IPS-15b (cell line): Measurements from ENCODE around the gene SEPTIN8.
A peak's percentile ranks its signal among the peaks of the same experiment; 100 is the strongest.

Source experiments
- H3K27me3 ChIP-seq: one replicate; pipeline ENCODE4 v1.6.1; 2013; ENCODE audit warnings: low read length; ENCODE audit not compliant: control insufficient read depth, insufficient read depth
- H3K36me3 ChIP-seq: one replicate; pipeline ENCODE4 v1.6.1; 2013; ENCODE audit warnings: low read length; ENCODE audit not compliant: control insufficient read depth, insufficient read depth
- H3K4me1 ChIP-seq: one replicate; pipeline ENCODE4 v1.6.1; 2013; ENCODE audit warnings: mild to moderate bottlenecking, low read length; ENCODE audit not compliant: control insufficient read depth, insufficient read depth
- H3K4me3 ChIP-seq: one replicate; pipeline ENCODE4 v1.5.1; 2013; ENCODE audit warnings: low read depth, low read length
- H3K9ac ChIP-seq: one replicate; pipeline ENCODE4 v1.6.1; 2013; ENCODE audit warnings: low read depth, mild to moderate bottlenecking, low read length
- H3K9me3 ChIP-seq: one replicate; pipeline ENCODE4 v1.6.1; 2013; ENCODE audit warnings: mild to moderate bottlenecking, low read length; ENCODE audit not compliant: control insufficient read depth, insufficient read depth

Gene SEPTIN8

DNA sequence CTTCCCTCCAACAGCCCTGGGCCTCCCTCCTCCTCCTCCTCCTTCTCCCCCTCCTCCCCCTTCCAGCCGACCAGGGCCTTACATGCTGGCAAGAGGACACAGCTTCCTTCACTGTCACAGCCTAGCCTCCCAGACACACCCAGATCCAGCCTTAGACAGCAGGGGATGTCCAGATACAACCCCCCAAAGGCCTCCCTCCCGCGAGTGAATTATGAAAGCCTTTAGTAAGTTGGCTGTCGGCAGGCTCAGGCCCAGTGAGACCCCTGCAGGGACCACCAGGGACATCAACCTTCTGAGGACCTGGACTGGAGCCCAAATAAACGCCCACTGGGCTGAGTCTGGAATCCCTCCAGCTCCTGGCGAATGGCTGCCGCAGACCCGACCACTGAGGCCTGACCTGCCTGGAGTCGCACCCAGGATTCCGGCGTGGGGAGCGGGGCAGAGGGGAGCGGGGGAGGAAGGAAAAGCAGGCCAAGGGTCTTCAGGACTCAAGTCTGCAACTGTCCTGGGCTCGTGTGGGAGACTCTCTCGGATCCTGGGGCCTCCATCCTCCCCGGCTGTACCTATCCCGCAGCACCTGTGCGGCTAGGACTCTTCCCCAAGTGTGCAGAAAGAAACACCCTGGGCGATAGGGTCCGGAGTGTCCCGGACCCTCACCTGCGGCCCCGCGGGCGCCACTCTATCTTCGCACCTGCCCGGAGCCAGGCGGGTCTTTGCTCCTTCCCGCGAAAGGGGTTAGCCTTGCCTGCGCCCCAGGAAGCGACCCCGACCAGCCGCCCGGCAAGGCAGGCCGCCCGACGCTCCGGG lies 705 bp downstream of the SEPTIN8 start:
- Histone ChIP-seq H3K4me3 (peak overlapping the region; percentile 72), H3K36me3 (no peaks in the 10 kb centered on the region), H3K4me1 (peaks cover 4% of the 10 kb centered on the region), H3K9ac (no peak overlapping the region), H3K27me3 (peaks cover 50% of the 10 kb centered on the region), H3K9me3 (no peaks in the 10 kb centered on the region)

DNA sequence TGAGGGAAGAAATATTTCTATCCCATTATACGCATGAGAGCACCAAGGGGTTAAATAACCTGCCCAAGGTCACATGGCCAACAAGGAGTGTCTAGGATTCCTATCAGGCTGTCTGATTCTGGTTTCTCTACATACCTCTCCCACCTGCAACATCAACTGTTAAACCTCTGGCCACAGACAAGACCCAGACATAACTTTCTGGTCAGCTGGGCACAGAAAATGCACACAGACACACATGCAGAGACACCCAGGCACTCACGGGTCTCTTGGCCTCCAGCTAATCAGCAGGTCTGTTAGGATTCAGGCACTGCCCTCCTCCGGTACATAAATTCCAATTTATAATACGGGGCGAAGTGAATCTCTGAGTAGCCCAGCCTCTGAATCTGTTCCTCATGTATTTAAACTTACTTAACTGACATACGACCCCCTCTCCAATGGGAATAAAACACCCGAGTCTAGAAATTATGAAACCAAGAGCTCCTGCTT lies 1.5 kb downstream of the SEPTIN8 start:
- Histone ChIP-seq H3K9me3 (no peaks in the 10 kb centered on the region), H3K27me3 (peaks cover 44% of the 10 kb centered on the region), H3K4me3 (no peak overlapping the region), H3K4me1 (peaks cover 4% of the 10 kb centered on the region), H3K9ac (no peak overlapping the region), H3K36me3 (no peaks in the 10 kb centered on the region)

DNA sequence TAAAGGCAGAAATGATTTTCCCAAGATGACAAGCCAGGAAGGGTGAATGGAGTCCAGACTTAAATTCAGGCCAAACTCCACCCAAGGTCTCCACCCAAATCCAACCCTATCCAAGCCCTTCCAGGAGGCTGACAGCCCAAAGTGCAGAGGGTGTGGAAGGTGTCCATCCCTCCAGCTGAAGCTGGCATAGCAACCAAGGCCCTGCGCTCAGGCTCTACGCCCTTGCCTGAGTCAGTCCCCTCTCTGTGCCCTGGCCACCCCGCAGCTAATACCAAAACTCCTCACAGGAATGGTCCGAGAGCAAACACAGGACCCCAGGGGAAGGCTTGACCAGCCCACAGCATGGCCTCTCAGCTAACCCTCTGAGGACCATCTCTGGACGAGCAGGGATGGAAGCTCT lies 2.1 kb downstream of the SEPTIN8 start:
- peaks cover 39% of the 10 kb centered on the region for H3K27me3 ChIP-seq
- no peaks in the 10 kb centered on the region for H3K36me3 ChIP-seq
- no peak overlapping the region for H3K9ac ChIP-seq
- no peak overlapping the region for H3K4me3 ChIP-seq
- H3K9me3 ChIP-seq = no peaks in the 10 kb centered on the region
- H3K4me1 ChIP-seq = peaks cover 4% of the 10 kb centered on the region

DNA sequence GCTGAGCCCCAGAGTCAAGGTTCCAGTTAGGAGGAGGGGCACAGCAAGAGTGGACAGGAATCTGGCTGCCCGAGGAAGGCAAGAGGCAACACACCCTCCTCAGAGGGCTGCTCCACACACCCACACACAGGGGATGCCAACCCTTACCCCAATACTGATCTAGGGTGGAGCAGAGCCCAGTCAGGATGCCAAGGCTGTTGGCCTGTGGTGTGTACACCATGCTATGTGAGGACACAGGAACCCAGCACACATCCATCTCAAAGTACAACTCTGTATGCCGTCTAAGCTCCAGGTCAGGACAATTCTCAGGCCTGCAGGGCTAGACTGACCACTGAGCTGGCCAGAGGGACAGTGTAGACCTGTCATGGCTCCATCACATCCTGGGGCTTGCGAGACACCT lies 2.6 kb downstream of the SEPTIN8 start:
- peaks cover 35% of the 10 kb centered on the region for H3K27me3 ChIP-seq
- peaks cover 4% of the 10 kb centered on the region for H3K4me1 ChIP-seq
- no peaks in the 10 kb centered on the region for H3K9me3 ChIP-seq
- no peak overlapping the region for H3K9ac ChIP-seq
- no peak overlapping the region for H3K4me3 ChIP-seq
- H3K36me3 ChIP-seq = no peaks in the 10 kb centered on the region

DNA sequence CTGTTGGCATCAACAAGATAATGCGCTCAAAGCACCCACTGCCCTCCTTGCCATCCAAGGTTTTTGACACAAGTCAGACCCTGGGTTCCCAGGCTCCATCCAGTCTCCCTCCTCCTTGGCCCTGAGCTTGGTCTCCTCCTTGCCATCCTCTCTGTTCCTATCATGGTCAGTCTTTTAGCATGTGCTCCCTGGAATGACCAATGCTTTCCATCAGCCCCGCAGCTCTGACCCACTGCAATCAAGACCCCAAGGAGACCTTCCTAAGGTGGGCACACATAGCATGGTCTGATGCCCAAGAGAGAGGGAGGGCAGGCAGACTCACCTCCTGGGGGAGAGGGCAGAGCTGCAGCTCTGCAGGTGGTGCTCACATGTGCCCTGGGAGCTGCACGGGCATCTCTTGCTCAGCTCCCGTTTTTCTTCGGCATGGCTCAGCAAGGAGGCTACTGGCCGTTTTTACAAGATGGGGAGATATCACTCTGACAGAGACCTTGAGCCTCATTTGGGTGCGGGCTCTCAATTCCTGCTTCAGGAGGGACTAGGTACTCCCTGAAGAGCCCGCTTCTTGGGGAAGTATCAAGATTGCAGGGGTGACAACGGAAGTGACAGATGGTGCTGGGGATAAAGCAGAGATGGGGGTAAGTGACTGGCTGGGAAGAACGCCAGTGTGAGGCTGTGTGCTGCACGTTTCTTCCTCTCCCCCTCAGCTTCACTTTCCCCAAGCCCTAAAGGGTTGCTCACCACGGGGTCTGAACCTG lies 3.3 kb downstream of the SEPTIN8 start:
- Histone ChIP-seq H3K9me3 (no peaks in the 10 kb centered on the region), H3K9ac (no peak overlapping the region), H3K27me3 (peaks cover 28% of the 10 kb centered on the region), H3K4me3 (no peak overlapping the region), H3K4me1 (peaks cover 4% of the 10 kb centered on the region), H3K36me3 (no peaks in the 10 kb centered on the region)

DNA sequence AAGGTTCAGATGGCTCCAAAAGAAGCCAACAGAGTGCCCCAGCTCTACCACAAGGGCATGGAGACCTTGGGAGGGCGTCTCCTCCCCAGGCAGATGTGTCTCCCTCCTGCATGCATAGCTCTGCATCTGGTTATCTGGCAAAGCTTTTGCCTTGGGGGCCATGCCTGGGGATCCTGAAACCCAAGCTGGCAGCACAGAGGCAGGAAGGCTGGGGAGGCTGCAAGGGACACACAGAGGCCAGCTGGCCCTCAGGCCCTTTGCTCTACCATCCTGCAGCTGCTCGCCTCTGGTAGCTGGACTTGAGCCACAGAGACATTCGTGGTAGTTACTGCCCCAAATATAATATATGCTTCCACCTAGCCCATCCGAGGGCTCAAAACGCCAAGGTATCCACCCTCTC lies 3.9 kb downstream of the SEPTIN8 start:
- peaks cover 22% of the 10 kb centered on the region for H3K27me3 ChIP-seq

DNA sequence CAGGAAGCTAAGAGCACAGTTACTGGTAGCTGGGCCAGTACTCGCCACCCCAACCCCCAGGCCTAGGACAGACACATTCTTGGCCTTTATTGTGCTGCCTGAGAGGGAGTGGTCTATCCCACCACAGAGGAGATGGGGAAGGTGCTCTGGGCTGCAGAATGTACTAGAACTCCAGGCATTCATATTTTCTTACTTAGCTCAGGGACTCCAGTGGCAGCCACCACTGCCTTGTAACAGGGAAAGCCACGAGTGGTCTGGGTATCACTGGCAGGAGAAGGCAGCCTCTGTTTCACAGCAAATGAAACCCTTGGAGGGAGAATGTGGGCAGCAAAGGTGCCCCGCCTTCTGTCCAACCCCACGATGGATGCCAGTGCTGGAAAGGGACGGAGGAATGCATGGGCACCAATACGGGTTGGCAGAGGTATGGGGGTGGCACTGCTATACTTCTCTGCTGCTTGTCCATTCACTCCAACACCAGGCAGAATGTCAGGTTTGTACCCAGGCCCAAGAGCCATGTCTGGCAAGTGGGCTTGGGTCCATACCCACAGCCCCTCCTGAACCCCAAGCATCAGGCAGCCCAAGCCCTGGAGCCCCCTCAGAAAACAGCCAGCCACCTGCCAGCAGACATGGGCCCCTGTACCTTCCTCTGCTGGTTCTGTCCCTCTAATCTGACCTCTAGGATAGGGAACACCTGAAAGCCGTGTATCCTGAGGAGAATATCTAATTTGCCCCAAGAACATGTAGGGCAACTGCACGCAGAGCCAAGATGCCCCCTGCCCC lies 4.6 kb downstream of the SEPTIN8 start:
- Histone ChIP-seq H3K9ac (no peak overlapping the region), H3K27me3 (peaks cover 15% of the 10 kb centered on the region), H3K9me3 (no peaks in the 10 kb centered on the region), H3K4me3 (no peak overlapping the region), H3K36me3 (no peaks in the 10 kb centered on the region), H3K4me1 (peaks cover 4% of the 10 kb centered on the region)

More for the DNA sequence above, 3.9 kb downstream of the SEPTIN8 start:
- H3K9me3 ChIP-seq = no peaks in the 10 kb centered on the region
- H3K9ac ChIP-seq = no peak overlapping the region
- no peak overlapping the region for H3K4me3 ChIP-seq
- H3K36me3 ChIP-seq = no peaks in the 10 kb centered on the region
- peaks cover 4% of the 10 kb centered on the region for H3K4me1 ChIP-seq

DNA sequence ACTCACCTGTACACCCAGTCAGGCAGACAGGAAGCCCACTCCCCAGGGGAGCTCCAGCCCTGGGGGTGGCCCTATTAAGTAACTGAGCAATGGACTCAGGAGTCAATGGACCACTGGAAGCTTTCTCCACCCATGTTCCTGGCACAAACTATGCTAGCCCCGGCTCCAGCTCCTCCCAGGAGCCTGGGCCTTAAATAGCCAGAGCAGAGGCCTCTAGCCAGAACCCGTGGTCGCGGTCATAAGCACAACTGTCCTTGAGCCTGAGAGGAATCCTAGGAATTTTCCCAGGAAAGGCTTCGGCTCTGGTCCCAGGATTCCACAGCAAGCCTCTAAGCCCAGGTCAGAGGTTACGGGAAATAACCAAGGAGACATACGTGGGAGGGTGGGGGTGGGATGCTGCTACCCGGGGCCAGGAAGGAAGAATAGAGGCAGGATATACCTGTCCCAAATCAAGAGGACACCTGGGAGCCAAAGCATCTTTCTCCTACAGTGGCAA lies 5.5 kb downstream of the SEPTIN8 start:
- Histone ChIP-seq H3K36me3 (no peaks in the 10 kb centered on the region), H3K4me3 (no peak overlapping the region), H3K9me3 (no peaks in the 10 kb centered on the region), H3K27me3 (peaks cover 14% of the 10 kb centered on the region), H3K9ac (no peak overlapping the region), H3K4me1 (peaks cover 4% of the 10 kb centered on the region)

DNA sequence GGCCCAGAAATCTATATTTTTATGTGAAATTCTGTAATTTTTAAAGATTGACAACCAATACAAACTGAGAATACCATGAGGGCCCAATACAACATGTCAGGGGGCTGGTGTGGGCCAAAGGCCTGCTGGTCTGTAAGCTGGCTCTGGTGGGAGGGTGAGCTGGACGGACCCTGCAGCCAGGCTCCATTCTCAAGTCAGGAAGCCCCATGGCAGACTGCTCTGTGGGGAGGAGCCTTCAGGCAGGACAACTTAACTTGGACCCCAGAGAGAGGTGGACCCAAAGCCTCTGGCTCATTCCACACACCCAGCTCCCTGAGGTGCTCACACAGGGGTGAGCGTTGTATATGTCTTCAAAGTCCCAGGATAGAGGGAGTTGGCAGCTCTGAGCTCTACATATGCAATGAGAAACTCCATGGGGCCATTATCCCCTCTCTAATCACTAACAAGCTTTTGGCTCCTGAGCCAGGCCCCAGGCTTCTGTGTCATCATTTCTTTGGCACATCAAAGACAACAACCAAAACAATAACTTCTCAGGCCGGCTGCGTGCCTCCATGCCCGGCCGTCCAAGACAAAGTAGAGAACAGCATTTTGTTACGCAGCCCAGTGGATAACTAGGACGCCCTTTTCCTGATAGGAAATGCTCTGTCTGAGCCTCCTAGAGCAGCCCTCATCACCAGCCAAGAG lies 6.4 kb downstream of the SEPTIN8 start:
- no peaks in the 10 kb centered on the region for H3K36me3 ChIP-seq
- H3K9ac ChIP-seq = no peak overlapping the region
- H3K4me1 ChIP-seq = peaks cover 4% of the 10 kb centered on the region
- H3K9me3 ChIP-seq = no peaks in the 10 kb centered on the region
- no peak overlapping the region for H3K4me3 ChIP-seq
- H3K27me3 ChIP-seq = peaks cover 7% of the 10 kb centered on the region

DNA sequence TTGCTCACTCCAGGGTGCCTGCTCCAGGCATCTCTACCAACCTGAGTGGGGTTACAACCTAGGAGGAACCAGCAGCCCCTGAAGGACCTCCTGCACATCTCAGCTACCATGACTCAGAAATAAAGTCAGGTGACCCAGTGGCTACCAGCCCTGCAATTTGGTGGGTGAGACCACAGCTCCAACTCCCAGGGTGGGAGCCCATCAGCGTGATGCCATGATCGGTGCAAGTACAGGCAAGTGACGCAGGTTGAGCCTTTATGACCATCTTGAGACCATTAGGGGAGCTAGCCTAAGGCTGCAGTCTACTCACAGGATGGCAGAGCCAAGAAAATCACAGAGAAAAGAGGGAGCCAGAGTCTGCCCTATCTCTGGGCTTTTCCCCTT lies 8.6 kb downstream of the SEPTIN8 start:
- no peaks in the 10 kb centered on the region for H3K27me3 ChIP-seq
- H3K4me1 ChIP-seq = peaks cover 4% of the 10 kb centered on the region
- peaks cover 7% of the 10 kb centered on the region for H3K36me3 ChIP-seq
- H3K9me3 ChIP-seq = no peaks in the 10 kb centered on the region
- no peak overlapping the region for H3K9ac ChIP-seq
- H3K4me3 ChIP-seq = no peak overlapping the region

DNA sequence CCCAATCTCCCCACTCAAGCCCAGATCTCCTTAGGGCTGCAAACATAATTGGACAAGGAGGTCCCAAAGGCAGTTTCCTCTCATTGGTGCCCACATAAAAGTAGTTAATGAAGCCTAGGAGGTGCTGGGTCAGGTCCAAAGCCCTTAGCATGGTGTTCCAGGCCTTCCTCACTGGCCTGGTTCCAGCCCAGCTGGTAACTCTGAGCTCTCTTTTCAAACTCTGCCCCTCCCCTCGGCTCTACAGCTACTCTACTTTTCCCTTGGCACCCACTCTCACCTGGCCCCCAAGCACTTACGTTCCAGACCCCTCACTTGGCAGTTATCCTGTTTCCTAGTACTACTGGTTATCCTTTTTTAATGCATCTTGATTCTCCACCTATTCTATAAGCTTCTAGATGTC lies 9.9 kb downstream of the SEPTIN8 start:
- Histone ChIP-seq H3K27me3 (no peaks in the 10 kb centered on the region), H3K36me3 (peaks cover 8% of the 10 kb centered on the region), H3K9ac (no peak overlapping the region), H3K4me3 (no peak overlapping the region), H3K9me3 (no peaks in the 10 kb centered on the region), H3K4me1 (peaks cover 4% of the 10 kb centered on the region)
